Neural progenitor cell (in vitro differentiated cells): ENCODE measurements around the gene PIGT. TPM values are rescaled to one million over a fixed set of nuclear protein-coding genes. Genes with fewer than 3 reads are reported as not detected.

Experiments
- DNase-seq: peaks from one replicate; pipeline ENCODE4 v3.0.0-alpha.2; 2016; ENCODE audit warnings: low spot score
- H2AFZ ChIP-seq: fragments of 200-600 bp; sonication (generic); replicated peaks from 2 replicates; pipeline ENCODE4 v1.6.1; 2016; ENCODE audit warnings: antibody characterized with exemption
- H3F3A ChIP-seq: fragments of 200-600 bp; sonication (generic); 2 replicates; pipeline ENCODE4 v1.6.1; 2016; ENCODE audit warnings: antibody characterized with exemption, low read depth
- H3K27ac ChIP-seq: fragments of 200-600 bp; sonication (generic); 2 replicates; pipeline ENCODE4 v1.5.1; 2016; ENCODE audit warnings: mild to moderate bottlenecking
- H3K27me3 ChIP-seq: fragments of 200-600 bp; sonication (generic); 2 replicates; pipeline ENCODE4 v1.6.1; 2016; ENCODE audit warnings: mild to moderate bottlenecking, moderate library complexity
- H3K36me3 ChIP-seq: fragments of 200-600 bp; sonication (generic); 2 replicates; pipeline ENCODE4 v1.5.1; 2016
- H3K4me1 ChIP-seq: fragments of 200-600 bp; sonication (generic); 2 replicates; pipeline ENCODE4 v1.6.1; 2016; ENCODE audit warnings: mixed run types
- H3K4me2 ChIP-seq: fragments of 200-600 bp; sonication (generic); 2 replicates; pipeline ENCODE4 v1.6.1; 2016
- H3K4me3 ChIP-seq: fragments of 200-600 bp; sonication (generic); 2 replicates; pipeline ENCODE4 v1.5.1; 2016
- H3K79me2 ChIP-seq: fragments of 200-600 bp; sonication (generic); 2 replicates; pipeline ENCODE4 v1.6.1; 2016; ENCODE audit warnings: low read depth
- H3K9ac ChIP-seq: fragments of 200-600 bp; sonication (generic); 2 replicates; pipeline ENCODE4 v1.6.1; 2016
- H3K9me3 ChIP-seq: fragments of 200-600 bp; sonication (generic); 2 replicates; pipeline ENCODE4 v1.5.1; 2016; ENCODE audit warnings: low read depth
- H4K20me1 ChIP-seq: fragments of 200-600 bp; sonication (generic); 2 replicates; pipeline ENCODE4 v1.6.1; 2016; ENCODE audit warnings: low read depth
- H3K27ac Mint-ChIP-seq: 3 replicates; pipeline ENCODE4 v1.8.0; 2021; ENCODE audit warnings: mixed read lengths
- H3K27me3 Mint-ChIP-seq: 2 replicates; pipeline ENCODE4 v1.8.0; 2022; ENCODE audit warnings: low read depth, mild to moderate bottlenecking, inconsistent platforms, moderate library complexity, mixed read lengths; ENCODE audit not compliant: insufficient read depth
- H3K36me3 Mint-ChIP-seq: 3 replicates; pipeline ENCODE4 v1.8.0; 2021; ENCODE audit warnings: mixed read lengths
- H3K4me1 Mint-ChIP-seq: 3 replicates; pipeline ENCODE4 v1.8.0; 2021; ENCODE audit warnings: mixed read lengths
- H3K4me3 Mint-ChIP-seq: 3 replicates; pipeline ENCODE4 v1.8.0; 2021; ENCODE audit warnings: mild to moderate bottlenecking, moderate library complexity, mixed read lengths
- H3K9me3 Mint-ChIP-seq: 3 replicates; pipeline ENCODE4 v1.8.0; 2020; ENCODE audit warnings: mixed read lengths
- CTCF ChIP-seq: fragments of 200-600 bp; sonication (generic); IDR thresholded peaks from 2 replicates; pipeline ENCODE4 v1.5.1; 2017; ENCODE audit warnings: antibody characterized with exemption, mild to moderate bottlenecking
- EZH2 ChIP-seq: fragments of 200-600 bp; sonication (generic); IDR thresholded peaks from 2 replicates; pipeline ENCODE4 v1.6.1; 2017; ENCODE audit warnings: antibody characterized with exemption, mild to moderate bottlenecking, moderate library complexity
- EZH2phosphoT487 ChIP-seq: fragments of 200-600 bp; sonication (generic); IDR thresholded peaks from 2 replicates; pipeline ENCODE4 v1.6.1; 2017; ENCODE audit warnings: antibody characterized with exemption
- total RNA-seq: library from RNA; depleted of rRNA; stranded (reverse); fragments of >200 nt; gene quantifications from 2 replicates; pipeline ENCODE4 v1.2.3, GENCODE V29; 2015; ENCODE audit warnings: low replicate concordance

Gene PIGT
- total RNA-seq, 1 donor from 2014 or later, result 24.5 TPM

- DNase-seq, result peak; percentile 51
- Histone ChIP-seq H3K4me2 (peak overlapping the region; percentile 75), H3K36me3 (no peaks in the 10 kb centered on the region), H2AFZ (no peak overlapping the region), H3F3A (no peaks in the 10 kb centered on the region), H3K9ac (no peak overlapping the region), H3K79me2 (no peaks in the 10 kb centered on the region), H3K27me3 (peaks cover 17% of the 10 kb centered on the region), H3K9me3 (no peaks in the 10 kb centered on the region), H3K4me1 (peaks cover 9% of the 10 kb centered on the region), H3K4me3 (no peak overlapping the region), H3K27ac (no peak overlapping the region), H4K20me1 (peaks cover 2% of the 10 kb centered on the region)
- H3K27ac Mint-ChIP-seq, result peak overlapping the region; percentile 0
- TF ChIP-seq EZH2phosphoT487 (no peak), CTCF (no peak), EZH2 (no peak)
- peaks cover 4% of the 10 kb centered on the region for H3K36me3 Mint-ChIP-seq
- H3K27me3 Mint-ChIP-seq, result peaks cover 3% of the 10 kb centered on the region
- H3K9me3 Mint-ChIP-seq, result no peaks in the 10 kb centered on the region
- H3K4me1 Mint-ChIP-seq, result peaks cover 16% of the 10 kb centered on the region
- no peak overlapping the region for H3K4me3 Mint-ChIP-seq
Observed at GRCh38 chr20:45372646-45373352, 43.1 kb upstream of the PIGT start.

- peaks cover 3% of the 10 kb centered on the region for H3K27me3 Mint-ChIP-seq
- H3K4me3 ChIP-seq, result peak overlapping the region; percentile 50
- H3K36me3 ChIP-seq, result no peaks in the 10 kb centered on the region
- H3K4me1 ChIP-seq, result peaks cover 15% of the 10 kb centered on the region
- H3K27ac Mint-ChIP-seq, result no peak overlapping the region
- peaks cover 3% of the 10 kb centered on the region for H3F3A ChIP-seq
- peaks cover 22% of the 10 kb centered on the region for H3K4me1 Mint-ChIP-seq
- H3K4me3 Mint-ChIP-seq, result no peak overlapping the region
- peaks cover 2% of the 10 kb centered on the region for H3K36me3 Mint-ChIP-seq
- DNase-seq, result peak; percentile 90
- peaks cover 17% of the 10 kb centered on the region for H3K27me3 ChIP-seq
- H3K9ac ChIP-seq, result no peak overlapping the region
- peak overlapping the region; percentile 84 for H2AFZ ChIP-seq
- H3K4me2 ChIP-seq, result peak overlapping the region; percentile 75
- no peaks in the 10 kb centered on the region for H3K79me2 ChIP-seq
- no peaks in the 10 kb centered on the region for H3K9me3 ChIP-seq
- H3K9me3 Mint-ChIP-seq, result no peaks in the 10 kb centered on the region
- TF ChIP-seq CTCF (peak; percentile 92), EZH2phosphoT487 (no peak), EZH2 (no peak)
- H4K20me1 ChIP-seq, result peaks cover 6% of the 10 kb centered on the region
- no peak overlapping the region for H3K27ac ChIP-seq
Observed at GRCh38 chr20:45373353-45374100, 42.4 kb upstream of the PIGT start.

- Mint-ChIP-seq H3K27me3 (peaks cover 3% of the 10 kb centered on the region), H3K4me1 (peaks cover 26% of the 10 kb centered on the region), H3K9me3 (no peaks in the 10 kb centered on the region), H3K27ac (no peak overlapping the region), H3K36me3 (no peaks in the 10 kb centered on the region), H3K4me3 (peak overlapping the region; percentile 16)
- TF ChIP-seq EZH2phosphoT487 (no peak), CTCF (no peak), EZH2 (no peak)
- peaks cover 6% of the 10 kb centered on the region for H4K20me1 ChIP-seq
- H3K9me3 ChIP-seq, result no peaks in the 10 kb centered on the region
- H3K9ac ChIP-seq, result no peak overlapping the region
- no peak overlapping the region for H3K27ac ChIP-seq
- H2AFZ ChIP-seq, result no peak overlapping the region
- peak overlapping the region; percentile 50 for H3K4me3 ChIP-seq
- peak overlapping the region; percentile 75 for H3K4me2 ChIP-seq
- peaks cover 20% of the 10 kb centered on the region for H3K4me1 ChIP-seq
- peaks cover 17% of the 10 kb centered on the region for H3K27me3 ChIP-seq
- peaks cover 3% of the 10 kb centered on the region for H3F3A ChIP-seq
- no peaks in the 10 kb centered on the region for H3K79me2 ChIP-seq
- DNase-seq, result no peak
- no peaks in the 10 kb centered on the region for H3K36me3 ChIP-seq
Observed at GRCh38 chr20:45374101-45374467, 41.9 kb upstream of the PIGT start.
